ENCODE results near the gene MMAB.

DNA sequence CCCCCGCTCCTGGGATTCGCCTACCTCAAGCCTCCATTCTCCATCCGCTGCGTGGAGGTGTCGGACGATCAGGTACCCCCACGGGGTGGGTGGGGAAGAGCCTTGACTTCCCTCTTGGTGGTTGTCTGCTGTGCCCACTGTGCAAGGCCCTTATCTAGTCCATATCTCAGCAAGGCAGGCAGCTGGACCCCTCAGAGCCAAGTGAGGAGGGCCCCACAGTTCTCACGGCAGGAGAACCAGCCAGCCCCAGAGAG is 39.9 kb downstream of the MMAB start:
- TF ChIP-seq, protein P1, sequence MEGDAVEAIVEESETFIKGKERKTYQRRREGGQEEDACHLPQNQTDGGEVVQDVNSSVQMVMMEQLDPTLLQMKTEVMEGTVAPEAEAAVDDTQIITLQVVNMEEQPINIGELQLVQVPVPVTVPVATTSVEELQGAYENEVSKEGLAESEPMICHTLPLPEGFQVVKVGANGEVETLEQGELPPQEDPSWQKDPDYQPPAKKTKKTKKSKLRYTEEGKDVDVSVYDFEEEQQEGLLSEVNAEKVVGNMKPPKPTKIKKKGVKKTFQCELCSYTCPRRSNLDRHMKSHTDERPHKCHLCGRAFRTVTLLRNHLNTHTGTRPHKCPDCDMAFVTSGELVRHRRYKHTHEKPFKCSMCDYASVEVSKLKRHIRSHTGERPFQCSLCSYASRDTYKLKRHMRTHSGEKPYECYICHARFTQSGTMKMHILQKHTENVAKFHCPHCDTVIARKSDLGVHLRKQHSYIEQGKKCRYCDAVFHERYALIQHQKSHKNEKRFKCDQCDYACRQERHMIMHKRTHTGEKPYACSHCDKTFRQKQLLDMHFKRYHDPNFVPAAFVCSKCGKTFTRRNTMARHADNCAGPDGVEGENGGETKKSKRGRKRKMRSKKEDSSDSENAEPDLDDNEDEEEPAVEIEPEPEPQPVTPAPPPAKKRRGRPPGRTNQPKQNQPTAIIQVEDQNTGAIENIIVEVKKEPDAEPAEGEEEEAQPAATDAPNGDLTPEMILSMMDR (IDR thresholded peaks at IDR 0.05 in 4 of 5, conservative IDR thresholded peaks at IDR 0.05 in 1 of 5), result no peak
- TF ChIP-seq POLR2A (IDR thresholded peaks at IDR 0.05), result no peak
